ENCODE measurements around the gene PRR23C. TPM values are rescaled to one million over a fixed set of nuclear protein-coding genes. Genes with fewer than 3 reads are reported as not detected.

The PRR23C gene
- total RNA-seq, 2 experiments from 2014 or later: not detected

GRCh38 chr3:139020036-139020867 is 24.4 kb downstream of the PRR23C start:
- DNase-seq (no peak), ATAC-seq (no peak)
- Mint-ChIP-seq H3K4me3 (no peak overlapping the region), H3K9me3 (peaks cover 4% of the 10 kb centered on the region), H3K36me3 (ENCODE audit: low read depth) (no peaks in the 10 kb centered on the region), H3K27me3 (no peaks in the 10 kb centered on the region), H3K4me1 (ENCODE audit: low read depth) (no peaks in the 10 kb centered on the region), H3K27ac (no peak overlapping the region)
- ChIA-PET CTCF (no interaction called here), POLR2A (no interaction called here)
- intact Hi-C loops (cut with micrococcal nuclease): no loop called here
- TF ChIP-seq CTCF (IDR thresholded peaks at IDR 0.05): no peak

- no peak overlapping the region for H3K27ac Mint-ChIP-seq
- CTCF ChIA-PET: no interaction called here
- H3K36me3 Mint-ChIP-seq (ENCODE audit: low read depth): no peaks in the 10 kb centered on the region
- H3K9me3 Mint-ChIP-seq: peaks cover 6% of the 10 kb centered on the region
- DNase-seq (no peak), ATAC-seq (no peak)
- TF ChIP-seq CTCF (IDR thresholded peaks at IDR 0.05): no peak
- H3K27me3 Mint-ChIP-seq: peaks cover 2% of the 10 kb centered on the region
- no peak overlapping the region for H3K4me3 Mint-ChIP-seq
- intact Hi-C loops (cut with micrococcal nuclease): no loop called here
- POLR2A ChIA-PET: no interaction called here
- no peaks in the 10 kb centered on the region for H3K4me1 Mint-ChIP-seq (ENCODE audit: low read depth)
These were observed 28.2 kb downstream of the PRR23C start for GRCh38 chr3:139016430-139017048.

GRCh38 chr3:139006051-139006716 is 38.5 kb downstream of the PRR23C start, which contains the start of gene PRR23A:
Gene PRR23A (minus strand): TSS chr3:139006268. CDS start chr3:139006268, 0 bp downstream.
- peaks cover 13% of the 10 kb centered on the region for H3K9me3 Mint-ChIP-seq
- ATAC-seq: no peak
- TF ChIP-seq CTCF (IDR thresholded peaks at IDR 0.05): no peak
- DNase-seq: no peak
- no peaks in the 10 kb centered on the region for H3K36me3 Mint-ChIP-seq (ENCODE audit: low read depth)
- no peak within 1 kb of the TSS for H3K27ac Mint-ChIP-seq
- CTCF ChIA-PET: no interaction called here
- H3K4me3 Mint-ChIP-seq: no peak within 1 kb of the TSS
- intact Hi-C loops (cut with micrococcal nuclease): no loop called here
- H3K4me1 Mint-ChIP-seq (ENCODE audit: low read depth): no peaks in the 10 kb centered on the region
- peaks cover 6% of the 10 kb centered on the region for H3K27me3 Mint-ChIP-seq
- POLR2A ChIA-PET: no interaction called here

DNA sequence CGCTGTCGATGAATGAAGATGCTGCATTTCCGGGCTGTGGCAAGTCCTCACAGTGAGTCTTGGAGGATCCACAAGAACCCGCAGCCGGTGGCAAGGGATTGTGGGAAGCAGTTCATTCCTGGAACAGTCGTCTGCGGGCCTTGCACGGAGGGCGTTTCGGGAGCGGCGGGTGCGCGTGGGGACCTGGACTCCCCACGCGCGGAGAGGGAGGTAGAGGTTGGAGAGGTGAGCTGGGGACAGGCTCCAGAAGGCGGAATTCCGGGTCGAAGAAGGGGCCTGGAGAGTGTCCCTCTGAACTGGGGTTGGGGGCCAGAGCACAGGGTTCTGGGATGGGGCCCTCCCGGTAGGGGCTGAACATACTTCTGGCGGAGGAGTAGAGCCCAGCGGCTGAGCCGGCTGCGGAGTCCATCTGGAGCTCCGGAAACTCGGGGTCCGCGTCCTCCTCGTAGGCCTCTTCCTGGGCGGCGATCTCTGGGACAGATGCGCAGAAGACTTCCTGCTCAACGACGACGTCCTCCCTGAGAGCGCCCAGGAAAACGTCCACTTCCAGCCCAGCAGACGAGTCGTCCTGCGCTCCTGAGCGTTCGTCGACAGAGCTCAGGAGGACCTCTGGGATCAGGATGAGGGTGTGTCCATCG is 39.2 kb downstream of the PRR23C start:
- no peak for ATAC-seq
- intact Hi-C loops (cut with micrococcal nuclease): no loop called here
- Mint-ChIP-seq H3K36me3 (ENCODE audit: low read depth) (no peaks in the 10 kb centered on the region), H3K4me1 (ENCODE audit: low read depth) (no peaks in the 10 kb centered on the region), H3K27ac (no peak overlapping the region), H3K27me3 (peaks cover 9% of the 10 kb centered on the region), H3K4me3 (no peak overlapping the region), H3K9me3 (peaks cover 17% of the 10 kb centered on the region)
- no peak for DNase-seq
- TF ChIP-seq CTCF (IDR thresholded peaks at IDR 0.05): no peak
- ChIA-PET CTCF (no interaction called here), POLR2A (no interaction called here)
